MCF 10A (cell line): ENCODE data around the gene PLAC8L1. TPM values are rescaled to one million over a fixed set of nuclear protein-coding genes. Genes with fewer than 3 reads are reported as not detected.

Experiments used
- BruUV-seq: library from RNA; stranded (reverse); fragments of 400-500 nt; replicated peaks from 2 replicates; lab custom pipeline; 2021; lab: Mats Ljungman, UMichigan
- CTCF ChIA-PET: fragments of 300-600 bp; sonication (Branson Sonifier 250); formaldehyde crosslinking; extraction: SDS; loops from one replicate; lab custom pipeline; 2021; ENCODE audit warnings: antibody characterized with exemption, inconsistent platforms; lab: Yijun Ruan, JAX
- POLR2A ChIA-PET: fragments of 300-600, 350-650 bp; sonication (Branson Sonifier 250); formaldehyde crosslinking; extraction: SDS; loops from one replicate; lab custom pipeline; 2020; ENCODE audit warnings: antibody characterized with exemption, inconsistent platforms; lab: Yijun Ruan, JAX
- DNase-seq: peaks from one replicate; pipeline ENCODE4 v3.0.0-alpha.2; 2018; ENCODE audit not compliant: unreplicated experiment
- H3K27ac Mint-ChIP-seq: one replicate; pipeline ENCODE4 v1.8.0; 2022; ENCODE audit warnings: mild to moderate bottlenecking, low read depth, mixed read lengths; ENCODE audit not compliant: unreplicated experiment
- H3K27me3 Mint-ChIP-seq: one replicate; pipeline ENCODE4 v1.8.0; 2022; ENCODE audit warnings: mixed read lengths; ENCODE audit not compliant: insufficient read depth, unreplicated experiment
- H3K36me3 Mint-ChIP-seq: one replicate; pipeline ENCODE4 v1.8.0; 2022; ENCODE audit warnings: mild to moderate bottlenecking, moderate library complexity, mixed read lengths; ENCODE audit not compliant: insufficient read depth, unreplicated experiment
- H3K4me1 Mint-ChIP-seq: one replicate; pipeline ENCODE4 v1.8.0; 2022; ENCODE audit warnings: mixed read lengths; ENCODE audit not compliant: insufficient read depth, unreplicated experiment
- H3K4me3 Mint-ChIP-seq: one replicate; pipeline ENCODE4 v1.8.0; 2022; ENCODE audit warnings: mild to moderate bottlenecking, moderate library complexity, mixed read lengths; ENCODE audit not compliant: unreplicated experiment
- H3K9me3 Mint-ChIP-seq: one replicate; pipeline ENCODE4 v1.8.0; 2022; ENCODE audit warnings: mixed read lengths; ENCODE audit not compliant: unreplicated experiment
- CTCF ChIP-seq: fragments of 200-600 bp; IDR thresholded peaks from one replicate; pipeline ENCODE4 v1.8.0; 2022; ENCODE audit warnings: antibody characterized with exemption, mild to moderate bottlenecking; ENCODE audit not compliant: unreplicated experiment
- intact Hi-C: fragments of 100-400 bp; cut with micrococcal nuclease; formaldehyde crosslinking; loops from 2 replicates; pipeline ENCODE4 v1.14.1; 2022
- total RNA-seq: library from RNA; stranded (reverse); gene quantifications from 2 replicates; pipeline ENCODE4 v1.2.3, GENCODE V29; 2022

Gene PLAC8L1
- total RNA-seq, 1 experiment from 2014 or later, result 2.5 TPM

- H3K27me3 Mint-ChIP-seq, result no peaks in the 10 kb centered on the region
- no peak for DNase-seq
- TF ChIP-seq CTCF, result no peak
- peaks cover 15% of the 10 kb centered on the region for H3K4me1 Mint-ChIP-seq
- H3K36me3 Mint-ChIP-seq, result peaks cover 7% of the 10 kb centered on the region
- POLR2A ChIA-PET, result interaction anchor here (1.1 kb wide), 1 partner anchor 12 kb away, joined by 4 read pairs; no protein-coding TSS in a partner anchor
- CTCF ChIA-PET, result interaction anchor here (0.6 kb wide), 1 partner anchor 11 kb away, joined by 3 read pairs; no protein-coding TSS in a partner anchor
- H3K27ac Mint-ChIP-seq, result no peak overlapping the region
- no peak overlapping the region for H3K4me3 Mint-ChIP-seq
- intact Hi-C loops, result no loop called here
- no TSS peak for BruUV-seq
- H3K9me3 Mint-ChIP-seq, result no peaks in the 10 kb centered on the region
Observed at GRCh38 chr5:146082798-146083197, 22.6 kb downstream of the PLAC8L1 start.

- no peak for DNase-seq
- Mint-ChIP-seq H3K4me3 (no peak overlapping the region), H3K27me3 (no peaks in the 10 kb centered on the region), H3K27ac (no peak overlapping the region), H3K9me3 (no peaks in the 10 kb centered on the region), H3K4me1 (peaks cover 15% of the 10 kb centered on the region), H3K36me3 (peaks cover 7% of the 10 kb centered on the region)
- ChIA-PET CTCF (interaction anchor here (0.6 kb wide), 2 partner anchors 22 to 178 kb away, joined by 3 read pairs; no protein-coding TSS in a partner anchor), POLR2A (interaction anchor here (1.1 kb wide), 1 partner anchor 10 kb away, joined by 4 read pairs; no protein-coding TSS in a partner anchor)
- TF ChIP-seq CTCF, result no peak
- intact Hi-C loops, result no loop called here
- no TSS peak for BruUV-seq
Observed at GRCh38 chr5:146081556-146081955, 23.8 kb downstream of the PLAC8L1 start.

GRCh38 chr5:146079695-146080373 lies 25.5 kb downstream of the PLAC8L1 start:
- ChIA-PET POLR2A (interaction anchor here (0.6 kb wide), 1 partner anchor 19 kb away, joined by 3 read pairs; no protein-coding TSS in a partner anchor), CTCF (no interaction called here)
- Mint-ChIP-seq H3K27me3 (no peaks in the 10 kb centered on the region), H3K4me1 (peaks cover 15% of the 10 kb centered on the region), H3K27ac (peak overlapping the region; percentile 44), H3K9me3 (no peaks in the 10 kb centered on the region), H3K36me3 (peaks cover 7% of the 10 kb centered on the region), H3K4me3 (no peak overlapping the region)
- peak; percentile 82 for DNase-seq
- intact Hi-C loops, result loop anchor here (10.0 kb wide), 1 partner anchor 345 kb away; no protein-coding TSS in a partner anchor
- BruUV-seq, result no TSS peak
- no peak for TF ChIP-seq CTCF

GRCh38 chr5:146078566-146078965 lies 26.8 kb downstream of the PLAC8L1 start:
- BruUV-seq, result no TSS peak
- H3K27me3 Mint-ChIP-seq, result no peaks in the 10 kb centered on the region
- ChIA-PET POLR2A (interaction anchor here (1.0 kb wide), 1 partner anchor 23 kb away, joined by 4 read pairs; no protein-coding TSS in a partner anchor), CTCF (interaction anchor here (1.2 kb wide), 1 partner anchor 463 kb away, joined by 3 read pairs; no protein-coding TSS in a partner anchor)
- no peak overlapping the region for H3K4me3 Mint-ChIP-seq
- no peak for DNase-seq
- H3K9me3 Mint-ChIP-seq, result no peaks in the 10 kb centered on the region
- H3K27ac Mint-ChIP-seq, result no peak overlapping the region
- intact Hi-C loops, result loop anchor here (10.0 kb wide), 1 partner anchor 346 kb away; no protein-coding TSS in a partner anchor
- H3K36me3 Mint-ChIP-seq, result peaks cover 7% of the 10 kb centered on the region
- TF ChIP-seq CTCF, result no peak
- H3K4me1 Mint-ChIP-seq, result peaks cover 15% of the 10 kb centered on the region
